Breast epithelium (tissue), 4 donors: ENCODE measurements around the gene OR2H1. TPM values are rescaled to one million over a fixed set of nuclear protein-coding genes. Genes with fewer than 3 reads are reported as not detected.

Experiments
- DNase-seq, 2 donors: peaks; one replicate each; pipeline ENCODE4 v3.0.0-alpha.2; 2019; ENCODE audit warnings: low spot score in 2 of 2
- H3K27ac ChIP-seq, 2 donors: fragments of 200-600 bp; sonication (generic) in 1 of 2; one replicate each; pipeline ENCODE4 v1.5.1; 2016 to 2019; ENCODE audit warnings: mild to moderate bottlenecking in 1 of 2
- H3K27me3 ChIP-seq, 2 donors: fragments of 200-600 bp; sonication (generic) in 1 of 2; one replicate each; pipeline versions ENCODE4 v1.5.1 to v1.6.0; 2017 to 2019; ENCODE audit warnings: control low read depth in 1 of 2, mild to moderate bottlenecking in 1 of 2
- H3K36me3 ChIP-seq: fragments of 200-600 bp; one replicate; pipeline ENCODE4 v1.5.1; 2019
- H3K4me1 ChIP-seq, 2 donors: fragments of 200-600 bp; sonication (generic); one replicate each; pipeline ENCODE4 v1.5.1; 2016 to 2019; ENCODE audit warnings: control low read depth in 1 of 2
- H3K4me3 ChIP-seq, 3 donors: fragments of 200-600 bp; sonication (generic); 1 replicate in 2 of 3; 2 replicates in 1 of 3; pipeline ENCODE4 v1.5.1; 2016 to 2019; ENCODE audit warnings: mild to moderate bottlenecking in 3 of 3, moderate library complexity in 2 of 3
- H3K9me3 ChIP-seq, 2 donors: fragments of 200-600 bp; sonication (generic) in 1 of 2; one replicate each; pipeline ENCODE4 v1.5.1; 2016 to 2019; ENCODE audit warnings: control low read depth in 1 of 2
- POLR2A ChIP-seq: fragments of 450-650 bp; IDR thresholded peaks from one replicate; pipeline ENCODE4 v1.6.1; 2016; ENCODE audit warnings: antibody characterized with exemption, mild to moderate bottlenecking, moderate library complexity
- POLR2AphosphoS5 ChIP-seq, 3 donors: sonication (generic); formaldehyde crosslinking; IDR thresholded peaks; one replicate each; pipeline ENCODE4 v1.6.1; 2017; ENCODE audit warnings: antibody characterized with exemption in 3 of 3
- intact Hi-C: fragments of 100-400 bp; cut with DNase I; formaldehyde crosslinking; loops from one replicate; pipeline ENCODE4 v1.15.1; 2023; ENCODE audit warnings: low total_unique reads
- total RNA-seq, 3 donors: library from RNA; depleted of rRNA; stranded (reverse); fragments of >200 nt; gene quantifications; one replicate each; pipeline ENCODE4 v1.1.0, GENCODE V29; 2016
- TF ChIP-seq, protein P1 (sequence below), 3 donors: fragments of 450-650 bp; IDR thresholded peaks; one replicate each; pipeline ENCODE4 v1.5.1; 2016 to 2017; ENCODE audit warnings: antibody characterized with exemption in 3 of 3, mild to moderate bottlenecking in 3 of 3, moderate library complexity in 3 of 3

OR2H1 gene
- total RNA-seq, 3 donors from 2014 or later = not detected

GRCh38 chr6:29510746-29511300 lies 53.9 kb downstream of the OR2H1 start:
- intact Hi-C loops = no loop called here
- Histone ChIP-seq H3K4me1 (no peaks in the 10 kb centered on the region), H3K27me3 (no peaks in the 10 kb centered on the region), H3K9me3 (no peaks in the 10 kb centered on the region), H3K36me3 (no peaks in the 10 kb centered on the region), H3K27ac (no peak overlapping the region), H3K4me3 (no peak overlapping the region)
- DNase-seq = no peak
- no peak for TF ChIP-seq POLR2A
- no peak for TF ChIP-seq POLR2AphosphoS5 (IDR thresholded peaks at IDR 0.05)
- TF ChIP-seq, protein P1, sequence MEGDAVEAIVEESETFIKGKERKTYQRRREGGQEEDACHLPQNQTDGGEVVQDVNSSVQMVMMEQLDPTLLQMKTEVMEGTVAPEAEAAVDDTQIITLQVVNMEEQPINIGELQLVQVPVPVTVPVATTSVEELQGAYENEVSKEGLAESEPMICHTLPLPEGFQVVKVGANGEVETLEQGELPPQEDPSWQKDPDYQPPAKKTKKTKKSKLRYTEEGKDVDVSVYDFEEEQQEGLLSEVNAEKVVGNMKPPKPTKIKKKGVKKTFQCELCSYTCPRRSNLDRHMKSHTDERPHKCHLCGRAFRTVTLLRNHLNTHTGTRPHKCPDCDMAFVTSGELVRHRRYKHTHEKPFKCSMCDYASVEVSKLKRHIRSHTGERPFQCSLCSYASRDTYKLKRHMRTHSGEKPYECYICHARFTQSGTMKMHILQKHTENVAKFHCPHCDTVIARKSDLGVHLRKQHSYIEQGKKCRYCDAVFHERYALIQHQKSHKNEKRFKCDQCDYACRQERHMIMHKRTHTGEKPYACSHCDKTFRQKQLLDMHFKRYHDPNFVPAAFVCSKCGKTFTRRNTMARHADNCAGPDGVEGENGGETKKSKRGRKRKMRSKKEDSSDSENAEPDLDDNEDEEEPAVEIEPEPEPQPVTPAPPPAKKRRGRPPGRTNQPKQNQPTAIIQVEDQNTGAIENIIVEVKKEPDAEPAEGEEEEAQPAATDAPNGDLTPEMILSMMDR (IDR thresholded peaks at IDR 0.05) = no peak

Other genes with a start within 250 kb of the OR2H1 start
- not detected for gene OR14J1, start 155.5 kb upstream of the OR2H1 start, total RNA-seq
- not detected for gene OR5V1, start 88.3 kb upstream of the OR2H1 start, total RNA-seq
- gene OR12D3, start 81.9 kb upstream of the OR2H1 start, total RNA-seq = not detected
- gene OR12D2, start 61.5 kb upstream of the OR2H1 start, total RNA-seq = not detected
- not detected for gene OR12D1, start 42.2 kb upstream of the OR2H1 start, total RNA-seq
- gene OR10C1, start 17.8 kb upstream of the OR2H1 start, total RNA-seq = not detected
- not detected for gene OR11A1, start 84 bp upstream of the OR2H1 start, total RNA-seq
- gene MAS1L, start 30.8 kb downstream of the OR2H1 start, total RNA-seq = under 1 TPM in 1 of 3 donors, not detected in 2; 0.48 TPM
- gene UBD, start 102.6 kb downstream of the OR2H1 start, total RNA-seq = 1 to 10 TPM in 2 of 3 donors, under 1 TPM in 1; 0.80 to 2.9 (median 2.0) TPM
- gene OR2H2, start 128.0 kb downstream of the OR2H1 start, total RNA-seq = not detected
- 10 to 100 TPM; 26.1 to 49.2 (median 48.4) TPM for gene GABBR1, start 176.0 kb downstream of the OR2H1 start, total RNA-seq
- gene MOG, start 199.9 kb downstream of the OR2H1 start, total RNA-seq = not detected
- 1 to 10 TPM in 1 of 3 donors, under 1 TPM in 1, not detected in 1; 0.29 to 2.9 TPM for gene ZFP57, start 224.0 kb downstream of the OR2H1 start, total RNA-seq